B cell (primary cell): Measurements from ENCODE around the gene UBL5. TPM values are rescaled to one million over a fixed set of nuclear protein-coding genes. Genes with fewer than 3 reads are reported as not detected.

Experiments
- ATAC-seq: fragments of 200-7000 bp; cut with Tn5 transposase; one replicate; pipeline ENCODE4 v1.10.0; 2021; ENCODE audit warnings: low read depth, mild to moderate bottlenecking, moderate number of reproducible peaks, moderate library complexity
- CTCF ChIA-PET: fragments of 350-600 bp; sonication (Branson Sonifier 250); formaldehyde crosslinking; loops from one replicate; lab custom pipeline; 2021; ENCODE audit warnings: antibody characterized with exemption, inconsistent platforms; lab: Charles Lee
- POLR2A ChIA-PET: fragments of 350-600 bp; sonication (Branson Sonifier 250); formaldehyde crosslinking; loops from one replicate; lab custom pipeline; 2021; ENCODE audit warnings: antibody characterized with exemption; lab: Charles Lee
- DNase-seq: peaks from one replicate; pipeline ENCODE4 v3.0.0; 2013
- H2AFZ ChIP-seq: 2 replicates; pipeline ENCODE4 v1.6.1; 2012; ENCODE audit warnings: mild to moderate bottlenecking, low read depth, low read length; ENCODE audit not compliant: insufficient read depth, poor library complexity, severe bottlenecking
- H3K27ac ChIP-seq, 2 donors: 1 replicate in 1 of 2; 2 replicates in 1 of 2; pipeline ENCODE4 v1.5.1; 2012 to 2013; ENCODE audit warnings: low read length in 2 of 2, mild to moderate bottlenecking in 2 of 2, moderate library complexity in 1 of 2
- H3K27me3 ChIP-seq, 4 experiments: fragments of 200-600 bp in 1 of 4; sonication (generic) in 1 of 4; replicated peaks in 1 of 4; 1 replicate in 2 of 4; 2 replicates in 2 of 4; pipeline versions ENCODE4 v1.6.1 to v1.7.0; 2013 to 2016; ENCODE audit warnings: low read length in 3 of 4, mild to moderate bottlenecking in 2 of 4, mixed read lengths in 1 of 4, moderate library complexity in 1 of 4; ENCODE audit not compliant: insufficient read depth in 4 of 4, control insufficient read depth in 3 of 4; ENCODE audit errors: control extremely low read depth in 1 of 4
- H3K36me3 ChIP-seq, 2 experiments: replicated peaks in 1 of 2; 1 replicate in 1 of 2; 2 replicates in 1 of 2; pipeline versions ENCODE4 v1.6.1 to v1.7.1; 2013; ENCODE audit warnings: low read length in 1 of 2; ENCODE audit not compliant: insufficient read depth in 2 of 2, control insufficient read depth in 1 of 2; ENCODE audit errors: control extremely low read depth in 1 of 2, extremely low read depth in 1 of 2
- H3K4me1 ChIP-seq, 2 donors: fragments of 200-600 bp in 1 of 2; sonication (generic) in 1 of 2; 1 replicate in 1 of 2; 2 replicates in 1 of 2; pipeline versions ENCODE4 v1.5.1 to v1.6.1; 2013 to 2017; ENCODE audit warnings: low read length in 2 of 2; ENCODE audit not compliant: control insufficient read depth in 2 of 2, insufficient read depth in 2 of 2
- H3K4me2 ChIP-seq: replicated peaks from 2 replicates; pipeline ENCODE3; 2012; ENCODE audit warnings: mild to moderate bottlenecking, low read depth, low read length; ENCODE audit not compliant: poor library complexity, severe bottlenecking
- H3K4me3 ChIP-seq, 5 experiments: fragments of 200-600 bp in 1 of 5; sonication (generic) in 1 of 5; 1 replicate in 3 of 5; 2 replicates in 2 of 5; pipeline versions ENCODE4 v1.5.1 to v1.7.0; 2011 to 2016; ENCODE audit warnings: low read length in 4 of 5, mild to moderate bottlenecking in 4 of 5, low read depth in 2 of 5, control low read depth in 1 of 5, moderate library complexity in 1 of 5; ENCODE audit not compliant: insufficient read depth in 1 of 5; ENCODE audit errors: control extremely low read depth in 1 of 5, extremely low read depth in 1 of 5
- H3K79me2 ChIP-seq: fragments of 200-600 bp; sonication (generic); one replicate; pipeline ENCODE4 v1.6.0; 2016; ENCODE audit warnings: low read length; ENCODE audit not compliant: control insufficient read depth, insufficient read depth
- H3K9ac ChIP-seq: fragments of 200-600 bp; sonication (generic); 2 replicates; pipeline ENCODE4 v1.6.1; 2017; ENCODE audit warnings: mild to moderate bottlenecking, low read length, moderate library complexity
- H3K9me3 ChIP-seq, 3 donors: one replicate each; pipeline versions ENCODE4 v1.6.1 to v1.7.1; 2013; ENCODE audit warnings: low read length in 2 of 3; ENCODE audit not compliant: control insufficient read depth in 2 of 3, insufficient read depth in 1 of 3; ENCODE audit errors: control extremely low read depth in 1 of 3
- H4K20me1 ChIP-seq: 2 replicates; pipeline ENCODE4 v1.6.0; 2012; ENCODE audit warnings: mild to moderate bottlenecking, low read length; ENCODE audit not compliant: insufficient read depth, control insufficient read depth, poor library complexity, severe bottlenecking
- H3K27ac Mint-ChIP-seq: one replicate; pipeline ENCODE4 v1.8.0; 2021; ENCODE audit warnings: mixed read lengths
- H3K27me3 Mint-ChIP-seq: one replicate; pipeline ENCODE4 v1.8.0; 2021; ENCODE audit warnings: mixed read lengths
- H3K4me1 Mint-ChIP-seq: one replicate; pipeline ENCODE4 v1.8.0; 2021; ENCODE audit warnings: mixed read lengths
- H3K4me3 Mint-ChIP-seq: one replicate; pipeline ENCODE4 v1.8.0; 2021; ENCODE audit warnings: mixed read lengths
- H3K9me3 Mint-ChIP-seq: one replicate; pipeline ENCODE4 v1.8.0; 2022; ENCODE audit warnings: mixed read lengths; ENCODE audit not compliant: insufficient read depth
- EZH2 ChIP-seq: IDR thresholded peaks from 2 replicates; pipeline ENCODE4 v1.6.1; 2012; ENCODE audit warnings: borderline replicate concordance, low read depth, mild to moderate bottlenecking, moderate library complexity, low read length; ENCODE audit not compliant: insufficient read depth, poor library complexity, severe bottlenecking
- WGBS: methylation state at CpG from one replicate; pipeline ENCODE4 v1.1.5; 2013; ENCODE audit warnings: missing lambda C conversion rate; ENCODE audit not compliant: insufficient coverage; 5-methylcytosine and 5-hydroxymethylcytosine counted together
- intact Hi-C: fragments of 100-400 bp; cut with micrococcal nuclease; formaldehyde crosslinking; loops from one replicate; pipeline ENCODE4 v1.10.0; 2022
- polyA plus RNA-seq: library from polyadenylated mRNA; depleted of rRNA; stranded (reverse); fragments of >200 nt; gene quantifications from 2 replicates; pipeline ENCODE4 v1.2.3, GENCODE V29; 2012
- total RNA-seq, 2 donors: library from RNA; stranded (reverse); fragments of 120-200 nt in 1 of 2; gene quantifications; 1 replicate in 1 of 2; 2 replicates in 1 of 2; pipeline versions ENCODE4 v1.2.3 to v1.2.4, GENCODE V29; 2013 to 2022
- TF ChIP-seq, protein P1 (sequence below): fragments of 200-600 bp; IDR thresholded peaks from one replicate; pipeline ENCODE4 v1.8.0; 2022; ENCODE audit warnings: antibody characterized with exemption, mild to moderate bottlenecking

The UBL5 gene
- total and polyA plus RNA-seq, 2 donors (not counting 1 experiment from before 2014, with no cell fraction given) = 183 to 315 TPM

GRCh38 chr19:9785367-9786331 is 42.1 kb upstream of the UBL5 start:
- Histone ChIP-seq H2AFZ (peak overlapping the region; percentile 79), H3K79me2 (no peaks in the 10 kb centered on the region), H3K4me3 (peak overlapping the region; percentile 45 to 94 (median 75)), H3K27ac (peak overlapping the region; percentile 80 to 97), H3K36me3 (no peaks in the 10 kb centered on the region), H3K4me1 (peaks cover 5 to 14% of the 10 kb centered on the region in 2 donors), H3K27me3 (no peaks in the 10 kb centered on the region), H3K9ac (peak overlapping the region; percentile 78), H3K4me2 (peak overlapping the region; percentile 79), H3K9me3 (no peaks in the 10 kb centered on the region), H4K20me1 (no peaks in the 10 kb centered on the region)
- under 1% methylated on average over 41 of the region's 74 CpGs for WGBS
- no peaks in the 10 kb centered on the region for H3K9me3 Mint-ChIP-seq
- POLR2A ChIA-PET = interaction anchor here (0.6 to 0.8 kb wide), 4 partner anchors 16 to 164 kb away, joined by 3 to 8 read pairs (median 5); partner anchors contain the start of gene FBXL12
- H3K27me3 Mint-ChIP-seq = no peaks in the 10 kb centered on the region
- peak overlapping the region; percentile 95 for H3K27ac Mint-ChIP-seq
- ATAC-seq (peak; percentile 81), DNase-seq (peak; percentile 97)
- H3K4me1 Mint-ChIP-seq = peaks cover 22% of the 10 kb centered on the region
- TF ChIP-seq EZH2 = no peak
- TF ChIP-seq, protein P1, sequence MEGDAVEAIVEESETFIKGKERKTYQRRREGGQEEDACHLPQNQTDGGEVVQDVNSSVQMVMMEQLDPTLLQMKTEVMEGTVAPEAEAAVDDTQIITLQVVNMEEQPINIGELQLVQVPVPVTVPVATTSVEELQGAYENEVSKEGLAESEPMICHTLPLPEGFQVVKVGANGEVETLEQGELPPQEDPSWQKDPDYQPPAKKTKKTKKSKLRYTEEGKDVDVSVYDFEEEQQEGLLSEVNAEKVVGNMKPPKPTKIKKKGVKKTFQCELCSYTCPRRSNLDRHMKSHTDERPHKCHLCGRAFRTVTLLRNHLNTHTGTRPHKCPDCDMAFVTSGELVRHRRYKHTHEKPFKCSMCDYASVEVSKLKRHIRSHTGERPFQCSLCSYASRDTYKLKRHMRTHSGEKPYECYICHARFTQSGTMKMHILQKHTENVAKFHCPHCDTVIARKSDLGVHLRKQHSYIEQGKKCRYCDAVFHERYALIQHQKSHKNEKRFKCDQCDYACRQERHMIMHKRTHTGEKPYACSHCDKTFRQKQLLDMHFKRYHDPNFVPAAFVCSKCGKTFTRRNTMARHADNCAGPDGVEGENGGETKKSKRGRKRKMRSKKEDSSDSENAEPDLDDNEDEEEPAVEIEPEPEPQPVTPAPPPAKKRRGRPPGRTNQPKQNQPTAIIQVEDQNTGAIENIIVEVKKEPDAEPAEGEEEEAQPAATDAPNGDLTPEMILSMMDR = no peak
- intact Hi-C loops = loop anchor here (1.0 kb wide), 2 partner anchors 17 to 34 kb away; partner anchors contain the start of genes FBXL12 and ZNF846
- peak overlapping the region; percentile 92 for H3K4me3 Mint-ChIP-seq
- CTCF ChIA-PET = interaction anchor here (0.6 kb wide), 1 partner anchor 53 kb away, joined by 3 read pairs; no protein-coding TSS in a partner anchor
